Astrocyte (in vitro differentiated cells and primary cell): ENCODE results near the gene MKRN2. TPM values are rescaled to one million over a fixed set of nuclear protein-coding genes. Genes with fewer than 3 reads are reported as not detected.

Source experiments
- DNase-seq: peaks from one replicate; pipeline ENCODE4 v3.0.0-alpha.2; 2010; ENCODE audit warnings: low read depth
- FAIRE-seq: peaks from 2 replicates; lab custom pipeline; 2011; peaks lifted over from hg19 to GRCh38; lab: Jason Lieb, UNC
- H2AFZ ChIP-seq: 2 replicates; pipeline ENCODE4 v1.6.0; 2012; ENCODE audit warnings: low read depth, low read length, inconsistent platforms
- H3K27ac ChIP-seq: 2 replicates; pipeline ENCODE4 v1.5.1; 2011; ENCODE audit warnings: low read depth, low read length, inconsistent platforms
- H3K27me3 ChIP-seq: 2 replicates; pipeline ENCODE4 v1.6.0; 2011; ENCODE audit warnings: low read length, inconsistent platforms; ENCODE audit not compliant: insufficient read depth
- H3K36me3 ChIP-seq: 2 replicates; pipeline ENCODE4 v1.5.1; 2011; ENCODE audit warnings: low read length, inconsistent platforms; ENCODE audit not compliant: insufficient read depth
- H3K4me1 ChIP-seq: 2 replicates; pipeline ENCODE4 v1.5.1; 2011; ENCODE audit warnings: low read length, inconsistent platforms; ENCODE audit not compliant: insufficient read depth
- H3K4me2 ChIP-seq: 2 replicates; pipeline ENCODE4 v1.6.0; 2012; ENCODE audit warnings: low read length, inconsistent platforms
- H3K4me3 ChIP-seq: 2 replicates; pipeline ENCODE4 v1.5.1; 2011; ENCODE audit warnings: low read depth, mild to moderate bottlenecking, low read length, inconsistent platforms; ENCODE audit not compliant: insufficient read depth
- H3K79me2 ChIP-seq: 2 replicates; pipeline ENCODE4 v1.6.0; 2012; ENCODE audit warnings: mild to moderate bottlenecking, low read length, inconsistent platforms; ENCODE audit not compliant: insufficient read depth
- H3K9ac ChIP-seq: 2 replicates; pipeline ENCODE4 v1.6.0; 2012; ENCODE audit warnings: mild to moderate bottlenecking, low read length, inconsistent platforms
- H3K9me3 ChIP-seq: 2 replicates; pipeline ENCODE4 v1.5.1; 2012; ENCODE audit warnings: low read depth, mild to moderate bottlenecking, low read length, inconsistent platforms; ENCODE audit not compliant: insufficient read depth
- H4K20me1 ChIP-seq: 2 replicates; pipeline ENCODE4 v1.6.0; 2012; ENCODE audit warnings: low read length, inconsistent platforms; ENCODE audit not compliant: insufficient read depth
- H3K27ac Mint-ChIP-seq: one replicate; pipeline ENCODE4 v1.8.0; 2021; ENCODE audit warnings: mild to moderate bottlenecking, mixed read lengths; ENCODE audit not compliant: unreplicated experiment
- H3K27me3 Mint-ChIP-seq: one replicate; pipeline ENCODE4 v1.8.0; 2021; ENCODE audit warnings: low read depth, mixed read lengths; ENCODE audit not compliant: unreplicated experiment
- H3K36me3 Mint-ChIP-seq: one replicate; pipeline ENCODE4 v1.8.0; 2021; ENCODE audit warnings: low read depth, mixed read lengths; ENCODE audit not compliant: unreplicated experiment
- H3K4me1 Mint-ChIP-seq: one replicate; pipeline ENCODE4 v1.8.0; 2021; ENCODE audit warnings: low read depth, mixed read lengths; ENCODE audit not compliant: unreplicated experiment
- H3K4me3 Mint-ChIP-seq: one replicate; pipeline ENCODE4 v1.8.0; 2021; ENCODE audit warnings: mild to moderate bottlenecking, moderate library complexity, mixed read lengths; ENCODE audit not compliant: unreplicated experiment
- H3K9me3 Mint-ChIP-seq: one replicate; pipeline ENCODE4 v1.8.0; 2021; ENCODE audit warnings: mild to moderate bottlenecking, mixed read lengths; ENCODE audit not compliant: unreplicated experiment
- CTCF ChIP-seq: IDR thresholded peaks from 2 replicates; pipeline ENCODE4 v1.5.1; 2011; ENCODE audit warnings: low read depth, mild to moderate bottlenecking, inconsistent platforms, low read length, moderate library complexity; ENCODE audit not compliant: insufficient read depth
- EZH2 ChIP-seq: IDR thresholded peaks from 2 replicates; pipeline ENCODE4 v1.6.1; 2012; ENCODE audit warnings: mild to moderate bottlenecking, low read length, inconsistent platforms; ENCODE audit not compliant: insufficient read depth
- total RNA-seq: library from RNA; stranded (reverse); gene quantifications from 2 replicates; pipeline ENCODE4 v1.2.1, GENCODE V29; 2021

Gene MKRN2
- total RNA-seq, 1 donor from 2014 or later: 36.7 TPM

GRCh38 chr3:12633108-12633507 lies 76.2 kb downstream of the MKRN2 start:
- Histone ChIP-seq H3K79me2 (peaks cover 97% of the 10 kb centered on the region), H3K4me2 (no peak overlapping the region), H3K27me3 (no peaks in the 10 kb centered on the region), H3K4me3 (no peak overlapping the region), H3K27ac (no peak overlapping the region), H2AFZ (no peak overlapping the region), H3K9me3 (no peaks in the 10 kb centered on the region), H3K36me3 (no peaks in the 10 kb centered on the region), H4K20me1 (peaks cover 82% of the 10 kb centered on the region), H3K9ac (no peak overlapping the region), H3K4me1 (peaks cover 6% of the 10 kb centered on the region)
- no peaks in the 10 kb centered on the region for H3K9me3 Mint-ChIP-seq
- H3K27me3 Mint-ChIP-seq: no peaks in the 10 kb centered on the region
- peaks cover 13% of the 10 kb centered on the region for H3K4me1 Mint-ChIP-seq
- FAIRE-seq: no peak
- peaks cover 2% of the 10 kb centered on the region for H3K36me3 Mint-ChIP-seq
- TF ChIP-seq CTCF (no peak), EZH2 (no peak)
- no peak overlapping the region for H3K27ac Mint-ChIP-seq
- no peak overlapping the region for H3K4me3 Mint-ChIP-seq
- DNase-seq: no peak

Other genes with a start within 250 kb of the MKRN2 start
- gene TSEN2, start 72.6 kb upstream of the MKRN2 start, total RNA-seq: 9.7 TPM in 2 replicates
- gene MKRN2OS, start 11.6 kb upstream of the MKRN2 start, total RNA-seq: 0.25 TPM in 1 of 2 replicates, not detected in the other
- 74.4 and 80.9 TPM in 2 replicates for gene RAF1, start 107.0 kb downstream of the MKRN2 start, total RNA-seq
- gene TMEM40, start 202.2 kb downstream of the MKRN2 start, total RNA-seq: 1.3 and 2.0 TPM in 2 replicates
- 3.8 and 4.6 TPM in 2 replicates for gene CAND2, start 239.6 kb downstream of the MKRN2 start, total RNA-seq